Activated T-cell treated with anti-CD3 and anti-CD28 coated beads, Interleukin-2, amount 50 U/mL, for 48 hours (primary cell): ENCODE results near the gene PARG.
"Not testable (repeated sequence)": the region's sequence is repeated elsewhere in the genome, so short reads cannot be mapped to it uniquely, and the experiment has no call there.

Experiments
- DNase-seq, 2 experiments: peaks; one replicate each; pipeline ENCODE4 v3.0.0-alpha.2; 2020

Gene PARG

DNA sequence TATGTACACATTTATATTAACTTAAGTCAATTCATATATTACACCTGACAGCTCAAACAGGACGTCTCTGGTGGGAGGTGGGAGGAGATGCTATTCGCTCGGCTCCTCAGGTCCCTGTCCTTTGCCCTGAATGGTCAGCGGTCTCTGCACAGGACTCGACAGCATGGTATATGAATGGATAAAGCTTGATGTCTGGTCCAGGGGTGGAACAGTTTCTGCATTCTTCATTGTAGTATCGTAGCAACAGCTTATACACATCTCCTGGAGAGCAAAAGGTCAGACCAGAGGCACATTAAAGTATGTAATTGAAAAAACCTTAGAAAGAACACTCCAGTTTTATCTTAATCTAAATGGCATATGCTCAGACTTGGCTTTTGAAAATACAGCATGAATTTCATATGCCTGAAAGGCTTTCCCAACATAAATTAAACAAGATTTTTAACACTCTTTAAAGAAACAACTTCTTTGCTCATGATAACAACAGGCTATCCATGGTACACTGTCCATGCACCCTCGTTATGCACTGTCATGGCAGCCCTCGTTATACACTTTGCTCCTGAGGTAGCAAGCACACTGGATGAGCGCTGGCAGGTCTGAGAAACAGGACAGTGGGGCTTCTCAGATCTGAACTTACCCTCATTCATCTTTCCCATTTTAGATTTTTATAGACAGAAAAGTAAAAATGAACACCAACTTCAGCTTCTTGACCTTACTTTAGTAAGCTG is 122.4 kb downstream of the PARG start:
- no peak for DNase-seq

- no peak for DNase-seq
These were observed 124.0 kb downstream of the PARG start for GRCh38 chr10:49817845-49818244.

GRCh38 chr10:49803988-49804387 is 137.8 kb downstream of the PARG start:
- no peak for DNase-seq

- DNase-seq = no peak
These were observed 143.6 kb downstream of the PARG start for GRCh38 chr10:49798275-49798674.

- no peak for DNase-seq
These were observed 150.7 kb downstream of the PARG start for GRCh38 chr10:49791100-49791499.

DNA sequence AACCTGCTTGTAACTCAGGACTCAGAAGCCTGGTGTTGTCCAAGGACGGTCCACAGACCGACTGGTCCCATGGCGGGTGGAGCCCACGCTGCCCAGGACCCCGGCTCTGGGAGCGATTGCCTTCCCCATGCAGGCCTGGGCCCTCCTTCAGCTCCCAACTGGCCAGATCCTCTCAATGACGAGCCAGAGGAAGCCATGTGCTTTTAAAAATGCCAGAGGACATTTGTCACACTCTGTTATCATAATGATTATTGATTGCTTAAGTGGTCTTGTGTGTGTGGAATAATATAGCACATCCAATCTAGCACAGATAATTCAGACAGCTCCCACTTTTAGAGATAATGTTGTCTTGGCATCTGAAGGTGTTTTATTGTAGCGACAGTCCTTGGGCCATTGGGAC is 157.1 kb downstream of the PARG start:
- no peak for DNase-seq

GRCh38 chr10:49783645-49784044 is 158.2 kb downstream of the PARG start:
- DNase-seq = no peak

- no peak for DNase-seq
These were observed 160.6 kb downstream of the PARG start for GRCh38 chr10:49781247-49781646.

DNA sequence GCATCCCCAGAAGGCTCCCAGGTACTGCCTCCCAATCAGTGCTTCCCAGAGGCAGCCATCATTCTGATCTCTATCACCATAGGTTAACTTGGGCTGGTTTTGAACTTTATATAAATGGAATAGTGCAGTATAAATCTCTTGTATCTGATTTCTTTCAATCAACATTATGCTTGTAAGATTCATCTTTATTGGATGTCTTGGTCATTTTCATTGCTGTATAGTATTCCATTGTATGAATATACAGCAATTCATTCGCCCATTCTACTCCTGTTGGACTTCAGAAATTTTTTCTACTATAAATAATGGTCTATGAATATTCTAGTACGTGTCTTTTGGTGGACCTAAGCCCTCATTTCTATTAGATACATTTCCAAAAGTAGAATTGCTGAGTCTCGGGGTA is 163.6 kb downstream of the PARG start:
- DNase-seq = no peak

DNA sequence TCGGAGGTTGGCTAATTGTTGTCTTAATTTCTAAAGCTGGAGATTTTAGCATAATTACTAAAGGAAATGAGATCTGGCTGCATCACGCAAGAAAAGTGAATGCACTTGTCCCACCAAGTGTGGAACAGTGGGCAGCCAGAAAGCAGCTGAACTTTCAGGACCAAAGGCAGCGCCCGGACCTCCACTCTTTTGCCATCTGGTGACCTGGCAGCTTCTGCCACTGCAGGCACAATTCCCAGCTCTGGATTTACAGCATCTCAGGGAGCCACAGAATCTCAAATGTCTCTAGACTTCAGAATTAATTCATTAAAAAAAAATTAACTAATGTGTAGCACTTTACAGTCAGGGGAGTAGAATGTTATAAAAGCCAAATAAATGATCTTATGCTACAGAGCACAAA is 165.0 kb downstream of the PARG start:
- DNase-seq = no peak

- DNase-seq = no peak
These were observed 166.8 kb downstream of the PARG start for GRCh38 chr10:49775014-49775413.

- DNase-seq = not testable (repeated sequence)
These were observed 168.9 kb downstream of the PARG start for GRCh38 chr10:49772944-49773343.

DNA sequence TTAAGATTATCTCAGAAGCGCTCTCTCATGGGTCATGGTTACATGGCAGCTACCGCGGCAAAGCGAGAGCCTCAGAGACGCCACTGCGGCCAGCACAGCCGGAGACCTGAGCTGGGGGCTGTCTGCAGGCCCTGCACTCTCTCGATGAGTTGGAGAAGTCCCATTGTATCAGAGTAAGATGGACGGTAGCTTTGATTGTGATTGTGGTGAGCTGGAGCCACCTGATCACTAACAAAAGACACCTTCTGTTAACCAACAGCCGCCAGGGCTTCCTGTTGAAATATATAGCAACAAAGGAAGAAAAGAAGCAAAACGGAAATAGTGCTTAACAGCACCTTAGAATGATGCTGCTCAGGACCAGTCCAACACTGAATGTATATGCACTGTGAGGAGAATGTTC is 170.8 kb downstream of the PARG start:
- not testable (repeated sequence) for DNase-seq

DNA sequence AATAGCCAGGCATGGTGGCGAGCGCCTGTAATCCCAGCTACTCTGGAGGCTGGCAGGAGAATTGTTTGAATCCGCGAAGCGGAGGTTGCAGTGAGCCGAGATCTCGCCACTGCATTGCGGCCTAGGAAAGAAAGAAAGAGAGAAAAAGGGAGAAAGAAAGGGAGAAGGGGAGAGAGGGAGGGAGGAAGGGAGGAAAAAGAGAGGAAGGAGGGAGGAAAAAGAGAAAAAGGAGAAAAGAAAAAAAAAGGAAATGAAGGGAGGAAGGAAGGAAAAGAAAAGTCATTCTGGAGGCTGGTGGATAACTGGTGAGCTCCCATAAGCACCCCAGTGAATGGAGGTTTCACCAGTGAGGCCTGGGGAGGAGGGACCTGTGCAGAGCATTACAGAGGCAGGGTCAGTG is 172.1 kb downstream of the PARG start:
- no peak for DNase-seq

DNA sequence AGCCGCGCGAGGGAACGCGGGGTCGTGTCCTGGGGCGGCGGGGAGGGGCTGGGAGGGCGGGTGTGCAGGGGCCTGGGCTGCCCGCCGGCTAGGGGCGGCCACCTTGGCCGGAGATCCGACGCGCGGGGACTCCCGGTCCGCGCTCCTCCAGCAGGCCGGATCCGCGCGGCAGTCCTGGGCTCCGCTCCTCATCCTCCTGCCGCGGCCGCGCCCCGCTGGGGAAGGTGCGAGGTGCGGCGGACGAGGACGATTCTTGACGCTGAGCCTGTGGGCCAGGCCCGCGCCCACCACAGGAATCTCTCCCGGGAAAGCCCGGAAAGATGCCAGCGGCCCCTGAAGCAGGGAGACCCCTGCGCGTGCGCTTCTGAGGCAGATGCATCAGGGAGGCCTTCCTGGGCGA is 173.1 kb downstream of the PARG start:
- no peak for DNase-seq

- DNase-seq = no peak
These were observed 173.5 kb downstream of the PARG start for GRCh38 chr10:49768329-49768728.
